ENCODE data around the gene MLX. TPM values are rescaled to one million over a fixed set of nuclear protein-coding genes. Genes with fewer than 3 reads are reported as not detected.

MLX gene
- total and polyA plus RNA-seq, 2 of the 8 experiments (the other 6 are each of a cell fraction or from before 2014, with no cell fraction given), result 27.0 to 27.5 TPM

GRCh38 chr17:42535155-42536047 is 31.5 kb upstream of the MLX start:
- Histone ChIP-seq H3K23me2 (ENCODE audit: low read depth, low read length) (peaks cover 9% of the 10 kb centered on the region), H3K27ac (ENCODE audit: low read depth, low read length) (no peak overlapping the region; the same call in 1 of the 2 replicates), H2BK12ac (ENCODE audit: low read depth, low read length) (peak overlapping the region; percentile 96; the same call in 1 of the 2 replicates), H3K4me3 (ENCODE audit: extremely low read depth in 1 of 4, insufficient read depth in 2 of 4, low read depth in 3 of 4, low read length in 4 of 4) (peak overlapping the region; percentile 50 to 72 (median 62); a peak in 6 of 8 replicates), H4K91ac (replicated peaks; ENCODE audit: insufficient read length, low read length) (peak overlapping the region; percentile 45), H2BK15ac (ENCODE audit: low read length) (peak overlapping the region; percentile 75; the same call in 1 of the 2 replicates), H3K56ac (replicated peaks; ENCODE audit: insufficient read length, low read depth, low read length) (no peak overlapping the region), H2BK120ac (replicated peaks; ENCODE audit: low read depth, low read length) (peak overlapping the region; percentile 56), H4K8ac (ENCODE audit: extremely low read depth, insufficient read depth, low read length) (peak overlapping the region; percentile 95; the same call in 1 of the 2 replicates), H3K36me3 (ENCODE audit: control insufficient read depth in 2 of 4, insufficient read depth in 4 of 4, low read length in 3 of 4) (peaks cover 0 to 4% (median 0%) of the 10 kb centered on the region in 4 experiments; a peak in 1 of 8 replicates), H2BK20ac (ENCODE audit: low read length) (0 out of 2 replicates have a peak overlapping the region, but pooled peaks have one; percentile 72), H3K79me1 (ENCODE audit: low read depth, low read length) (no peaks in the 10 kb centered on the region; the same call in 1 of the 2 replicates), H3K9me3 (ENCODE audit: insufficient read depth in 2 of 2, low read depth in 1 of 2, low read length in 1 of 2) (no peaks in the 10 kb centered on the region), H3K27me3 (replicated peaks in 1 of 4; ENCODE audit: control insufficient read depth in 3 of 4, extremely low read depth in 1 of 4, insufficient read depth in 3 of 4, low read length in 3 of 4) (peaks cover 0 to 6% (median 0%) of the 10 kb centered on the region in 4 experiments; a peak in 2 of 7 replicates), H3K4me1 (replicated peaks in 1 of 4; ENCODE audit: control insufficient read depth in 3 of 4, insufficient read depth in 4 of 4, low read length in 3 of 4) (peaks cover 0 to 15% (median 13%) of the 10 kb centered on the region in 4 experiments; a peak in 6 of 7 replicates), H3K79me2 (ENCODE audit: control insufficient read depth in 1 of 2, insufficient read depth in 2 of 2, low read length in 2 of 2) (no peaks in the 10 kb centered on the region), H3K23ac (ENCODE audit: insufficient read length) (no peak overlapping the region), H3K4me2 (ENCODE audit: insufficient read depth in 1 of 2, low read depth in 2 of 2, low read length in 2 of 2) (peak overlapping the region; percentile 94 to 95), H3K9ac (replicated peaks in 1 of 4; ENCODE audit: extremely low read depth in 1 of 4, low read depth in 3 of 4, low read length in 3 of 4) (peak overlapping the region in 1 of 4 experiments; percentile 12; a peak in 2 of 7 replicates), H2BK5ac (ENCODE audit: low read depth, low read length) (peak overlapping the region; percentile 93; the same call in 1 of the 2 replicates), H2AFZ (ENCODE audit: low read length) (0 out of 2 replicates have a peak overlapping the region, but pooled peaks have one; percentile 3), H3K14ac (ENCODE audit: insufficient read length) (no peak overlapping the region), H2AK5ac (ENCODE audit: low read depth, low read length) (peak overlapping the region; percentile 70; the same call in 1 of the 2 replicates), H3K4ac (replicated peaks; ENCODE audit: insufficient read length, low read depth, low read length) (peak overlapping the region; percentile 97), H4K20me1 (replicated peaks in 1 of 2; ENCODE audit: control insufficient read depth in 1 of 2, insufficient read depth in 2 of 2, low read length in 2 of 2) (peaks cover 1 to 2% of the 10 kb centered on the region in 2 experiments), H3K18ac (ENCODE audit: extremely low read depth, low read length) (no peak overlapping the region; the same call in none of the 2 replicates), H4K5ac (ENCODE audit: insufficient read length, low read depth, low read length) (peak overlapping the region; percentile 70)
- FAIRE-seq, result no peak
- POLR2A ChIA-PET (ENCODE audit: partially characterized antibody), result interaction anchor here (0.8 to 4.3 kb wide), 9 partner anchors 9 to 263 kb away, joined by 3 to 43 read pairs (median 5); partner anchors contain the start of genes CNTD1, COA3 and PSMC3IP
- no peak for DNase-seq (ENCODE audit: low read depth in 1 of 2, low spot score in 2 of 2)
- 56% methylated on average over 26 of the region's 26 CpGs; no CpG with 5 or more reads in 1 of the 2 experiments for WGBS, 2 experiments (ENCODE audit: extremely low coverage in 1 of 2, insufficient coverage in 1 of 2, insufficient read length in 1 of 2, insufficient replicate concordance in 2 of 2, low coverage in 1 of 2, low lambda C conversion rate in 2 of 2, missing lambda C conversion rate in 1 of 2)
- CTCF ChIA-PET (ENCODE audit: partially characterized antibody), result interaction anchor here (1.0 to 5.1 kb wide), 4 partner anchors 8 to 18 kb away, joined by 4 to 28 read pairs (median 10); no protein-coding TSS in a partner anchor
- TF ChIP-seq CBX5 (IDR thresholded peaks at IDR 0.05; ENCODE audit: low read depth, low read length) (no peak), POLR2AphosphoS5 (IDR thresholded peaks at IDR 0.05; ENCODE audit: low read depth, low read length) (no peak)
